GDM1 (cell line): ENCODE data around the gene GIT2.

ENCODE experiments used
- DNase-seq: peaks from one replicate; lab custom pipeline; 2025; lab: John Stamatoyannopoulos, UW

The GIT2 gene

GRCh38 chr12:109981311-109981710, 14.9 kb downstream of the GIT2 start:
- no peak for DNase-seq

GRCh38 chr12:109972821-109973220, 23.3 kb downstream of the GIT2 start:
- no peak for DNase-seq

DNA sequence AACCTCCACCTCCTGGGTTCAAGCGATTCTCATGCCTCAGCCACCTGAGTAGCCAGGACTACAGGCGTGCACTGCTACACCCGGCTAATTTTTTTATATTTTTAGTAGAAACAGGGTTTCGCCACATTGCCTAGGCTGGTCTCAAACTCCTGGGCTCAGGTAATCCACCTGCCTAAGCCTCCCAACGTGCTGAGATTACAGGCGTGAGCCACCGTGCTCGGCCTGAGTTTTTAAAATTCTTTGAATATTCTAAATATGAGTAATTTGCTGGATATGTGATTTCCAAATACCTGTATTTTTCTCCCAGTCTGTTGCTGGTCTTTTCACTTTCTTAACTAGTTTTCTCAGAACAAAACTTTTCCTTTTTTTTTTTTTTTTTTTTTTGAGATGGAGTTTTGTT, 27.4 kb downstream of the GIT2 start:
- no peak for DNase-seq

GRCh38 chr12:109968032-109968420, 28.1 kb downstream of the GIT2 start:
- DNase-seq = no peak

- no peak for DNase-seq
These were observed 28.7 kb downstream of the GIT2 start for GRCh38 chr12:109967383-109968031.

- DNase-seq = no peak
These were observed 29.6 kb downstream of the GIT2 start for GRCh38 chr12:109966546-109966945.

- DNase-seq = no peak
These were observed 32.3 kb downstream of the GIT2 start for GRCh38 chr12:109963743-109964429.

- DNase-seq = no peak
These were observed 32.8 kb downstream of the GIT2 start for GRCh38 chr12:109963330-109963729.

- no peak for DNase-seq
These were observed 33.8 kb downstream of the GIT2 start for GRCh38 chr12:109962398-109962797.

- no peak for DNase-seq
These were observed 34.6 kb downstream of the GIT2 start for GRCh38 chr12:109961612-109962011.

DNA sequence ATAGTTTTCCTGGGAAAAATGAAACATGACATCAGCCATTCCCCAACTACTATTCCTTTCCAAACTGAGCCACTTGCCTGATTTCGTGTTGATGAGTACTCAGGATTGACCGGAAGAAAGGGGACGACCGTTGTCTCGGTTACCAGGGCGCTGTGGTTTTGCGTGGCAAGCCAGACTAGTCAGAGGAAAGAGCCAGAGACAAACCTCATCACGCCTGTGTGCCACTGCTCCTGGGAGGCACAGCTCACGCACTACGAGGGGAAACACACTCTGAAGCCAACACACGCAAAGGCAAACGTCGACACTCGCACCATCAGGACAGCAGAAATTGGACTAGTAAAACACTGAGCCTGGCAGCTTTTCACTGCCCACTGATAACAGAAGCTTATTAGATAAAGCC, 35.0 kb downstream of the GIT2 start:
- no peak for DNase-seq

DNA sequence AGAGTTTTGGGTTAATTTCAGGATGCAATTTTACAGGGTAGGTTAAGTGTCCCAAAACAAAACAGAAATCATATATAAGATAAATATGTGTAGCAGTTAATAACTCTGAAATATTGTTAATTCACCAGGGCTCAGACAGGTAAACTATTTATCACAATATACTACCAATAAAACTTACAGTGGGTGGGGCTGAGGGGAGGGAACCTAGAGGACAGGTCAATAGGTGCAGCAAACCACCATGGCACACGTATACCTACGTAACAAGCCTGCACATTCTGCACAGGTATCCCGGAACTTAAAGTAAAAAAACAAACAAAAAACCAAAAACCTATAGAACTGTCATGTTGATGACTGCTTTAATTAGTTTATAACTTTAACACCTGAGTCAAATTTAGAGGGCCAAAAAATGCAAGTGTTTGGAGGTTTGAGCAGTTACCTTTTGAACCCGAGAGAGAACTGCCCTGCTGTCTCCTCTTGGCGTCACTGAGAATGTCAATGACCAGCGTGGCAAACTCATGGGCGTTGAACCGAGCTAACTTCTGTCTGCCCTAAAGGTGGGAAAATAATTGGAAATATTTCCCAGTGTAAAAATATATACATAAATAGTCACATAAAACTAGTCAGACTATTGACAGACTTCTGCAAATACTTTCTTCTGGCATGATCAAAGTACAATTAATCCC, 36.6 kb downstream of the GIT2 start:
- DNase-seq = no peak

DNA sequence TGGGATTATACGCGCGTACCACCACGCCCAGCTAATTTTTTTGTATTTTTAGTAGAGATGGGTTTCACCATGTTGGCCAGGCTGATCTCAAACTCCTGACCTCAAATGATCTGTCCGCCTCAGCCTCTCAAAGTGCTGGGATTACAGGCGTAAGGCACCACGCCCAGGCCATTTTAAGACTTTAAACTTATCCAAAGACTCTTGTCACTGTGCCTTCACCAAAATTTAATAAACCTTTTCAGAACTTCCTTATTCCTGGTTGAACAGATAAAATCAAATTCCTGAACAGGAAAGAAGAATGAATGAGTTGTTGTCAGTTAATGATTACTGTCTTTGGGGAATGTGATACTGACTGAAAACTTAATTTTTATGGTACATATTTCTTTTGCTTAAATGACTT, 37.8 kb downstream of the GIT2 start:
- DNase-seq = no peak

DNA sequence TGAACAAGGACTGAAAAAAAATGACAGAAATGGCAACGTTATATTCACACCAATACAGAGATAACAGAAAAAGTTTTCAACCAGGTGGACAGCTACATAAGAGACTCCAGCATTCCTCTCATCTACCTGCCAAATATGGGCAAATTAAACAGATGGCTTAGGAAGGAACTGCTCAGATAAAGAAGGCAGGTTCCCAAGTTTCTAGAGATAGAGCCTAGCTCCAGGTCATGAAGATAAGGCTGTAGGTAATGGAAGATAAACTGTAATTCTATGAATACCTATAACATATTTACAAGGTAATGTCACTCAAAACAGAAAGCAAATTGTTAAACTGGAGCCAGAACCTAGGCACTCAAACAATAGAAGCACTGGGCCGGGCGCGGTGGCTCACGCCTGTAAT, 42.5 kb downstream of the GIT2 start:
- no peak for DNase-seq

DNA sequence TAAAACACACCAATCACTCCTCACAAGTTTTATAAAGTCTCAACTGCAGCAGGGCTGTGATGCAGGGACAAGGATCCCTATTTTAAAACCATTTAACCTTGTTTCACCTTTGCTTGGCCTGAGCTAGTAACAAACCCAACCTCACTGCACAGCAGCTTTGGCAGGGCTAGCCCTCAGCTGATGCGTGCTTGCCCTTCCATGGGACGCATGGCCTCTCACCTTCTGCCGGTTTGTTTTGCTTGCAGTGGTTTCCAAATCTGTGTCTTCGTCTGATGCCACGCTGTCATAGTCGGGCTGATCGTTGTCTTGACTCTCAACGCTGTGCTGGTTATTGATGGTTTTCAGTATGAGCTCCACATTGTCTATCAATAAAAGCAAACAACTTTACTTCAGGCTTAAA, 43.3 kb downstream of the GIT2 start:
- DNase-seq = no peak

- DNase-seq = no peak
These were observed 43.9 kb downstream of the GIT2 start for GRCh38 chr12:109952160-109952858.

DNA sequence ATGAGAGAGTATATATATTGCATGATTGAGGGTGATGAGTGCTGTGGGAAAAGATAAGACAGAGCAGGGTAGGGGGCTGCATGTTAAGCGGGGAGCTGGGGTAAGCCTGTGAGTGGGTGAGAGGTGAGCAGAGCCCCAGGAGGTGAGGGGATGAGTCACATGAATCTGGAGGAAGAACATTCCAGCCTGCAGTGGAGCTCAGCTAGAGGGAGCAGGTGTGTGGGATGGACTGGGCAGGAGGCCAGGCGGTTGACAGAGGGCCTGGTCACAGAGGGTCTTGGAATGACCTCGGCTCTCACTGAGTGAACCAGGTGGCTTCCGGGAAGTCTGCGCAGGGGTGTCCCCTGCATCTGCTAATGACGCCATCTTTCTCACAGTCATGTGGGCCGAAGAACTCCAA, 44.4 kb downstream of the GIT2 start:
- DNase-seq = no peak

DNA sequence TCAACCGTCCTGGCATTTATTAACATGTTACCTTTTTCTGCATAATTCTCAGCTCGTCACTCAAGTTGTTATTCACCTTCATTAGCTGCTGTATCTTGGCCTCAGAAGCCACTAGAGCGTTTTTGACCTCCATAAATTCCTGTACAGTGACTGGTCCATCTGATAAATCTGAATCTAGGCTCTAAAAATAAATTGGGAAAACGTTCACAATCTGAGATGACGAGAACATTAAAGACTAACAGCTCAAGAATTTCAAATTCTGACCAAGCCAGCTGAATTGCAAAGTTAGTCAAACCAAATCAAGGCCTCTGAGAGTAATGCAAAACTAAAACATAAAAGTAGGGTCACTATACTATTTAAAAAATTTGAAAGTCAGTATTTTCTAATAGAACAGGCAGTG, 45.0 kb downstream of the GIT2 start:
- no peak for DNase-seq

- DNase-seq = no peak
These were observed 45.5 kb downstream of the GIT2 start for GRCh38 chr12:109950625-109951024.

- DNase-seq = no peak
These were observed 47.1 kb downstream of the GIT2 start for GRCh38 chr12:109949089-109949488.

DNA sequence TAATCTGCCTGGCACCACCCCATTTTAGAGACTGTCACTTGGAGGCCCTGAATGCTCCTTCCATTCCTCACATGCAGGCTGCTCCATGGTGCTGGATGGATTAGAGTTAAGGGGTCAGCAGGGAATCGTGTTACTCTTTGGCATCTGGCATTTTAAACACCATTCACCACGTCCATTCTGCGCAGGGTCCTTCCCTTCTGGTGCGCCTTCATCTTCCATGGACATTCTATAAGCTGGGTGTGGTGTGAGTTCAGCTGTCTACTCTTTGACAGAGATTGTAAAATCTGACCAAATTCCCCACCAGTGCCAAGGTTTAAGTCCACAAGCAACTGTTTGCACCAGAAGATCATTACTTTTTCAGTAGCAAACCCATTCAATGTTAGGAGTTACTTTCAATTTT, 47.8 kb downstream of the GIT2 start:
- DNase-seq = no peak

GRCh38 chr12:109947521-109947920, 48.6 kb downstream of the GIT2 start:
- no peak for DNase-seq

GRCh38 chr12:109946913-109947312, 49.3 kb downstream of the GIT2 start:
- no peak for DNase-seq
